ENCODE measurements around the gene NSDHL. TPM values are rescaled to one million over a fixed set of nuclear protein-coding genes. Genes with fewer than 3 reads are reported as not detected.

Gene NSDHL
- total RNA-seq, 4 donors from 2014 or later = 1.4 to 21.0 (median 13.5) TPM

GRCh38 chrX:152873361-152873760 is 42.5 kb downstream of the NSDHL start:
- H3K9me3 ChIP-seq = no peaks in the 10 kb centered on the region
- H3K4me3 ChIP-seq = no peak overlapping the region
- in situ Hi-C loops (cut with MboI; ENCODE audit: low pct_ligation_motif_present in 1 of 4, low pct_unique_long_range_greater_than_20kb in 1 of 4, low sequenced_read_pairs in 3 of 4) = no loop called here
- intact Hi-C loops (cut with DNase I; ENCODE audit: low total_unique reads) = no loop called here
- no peaks in the 10 kb centered on the region for H3K36me3 ChIP-seq
- TF ChIP-seq EP300 (IDR thresholded peaks at IDR 0.05; ENCODE audit: low read depth) = no peak
- TF ChIP-seq POLR2AphosphoS5 (IDR thresholded peaks at IDR 0.05) = no peak
- no peaks in the 10 kb centered on the region for H3K4me1 ChIP-seq
- WGBS, 2 donors (ENCODE audit: low coverage in 1 of 2) = 72% methylated on average over 2 of the region's 2 CpGs; no CpG with 5 or more reads in 1 of the 2 donors
- no peak for DNase-seq
- no peak overlapping the region for H3K27ac ChIP-seq
- H3K27me3 ChIP-seq = no peaks in the 10 kb centered on the region

DNA sequence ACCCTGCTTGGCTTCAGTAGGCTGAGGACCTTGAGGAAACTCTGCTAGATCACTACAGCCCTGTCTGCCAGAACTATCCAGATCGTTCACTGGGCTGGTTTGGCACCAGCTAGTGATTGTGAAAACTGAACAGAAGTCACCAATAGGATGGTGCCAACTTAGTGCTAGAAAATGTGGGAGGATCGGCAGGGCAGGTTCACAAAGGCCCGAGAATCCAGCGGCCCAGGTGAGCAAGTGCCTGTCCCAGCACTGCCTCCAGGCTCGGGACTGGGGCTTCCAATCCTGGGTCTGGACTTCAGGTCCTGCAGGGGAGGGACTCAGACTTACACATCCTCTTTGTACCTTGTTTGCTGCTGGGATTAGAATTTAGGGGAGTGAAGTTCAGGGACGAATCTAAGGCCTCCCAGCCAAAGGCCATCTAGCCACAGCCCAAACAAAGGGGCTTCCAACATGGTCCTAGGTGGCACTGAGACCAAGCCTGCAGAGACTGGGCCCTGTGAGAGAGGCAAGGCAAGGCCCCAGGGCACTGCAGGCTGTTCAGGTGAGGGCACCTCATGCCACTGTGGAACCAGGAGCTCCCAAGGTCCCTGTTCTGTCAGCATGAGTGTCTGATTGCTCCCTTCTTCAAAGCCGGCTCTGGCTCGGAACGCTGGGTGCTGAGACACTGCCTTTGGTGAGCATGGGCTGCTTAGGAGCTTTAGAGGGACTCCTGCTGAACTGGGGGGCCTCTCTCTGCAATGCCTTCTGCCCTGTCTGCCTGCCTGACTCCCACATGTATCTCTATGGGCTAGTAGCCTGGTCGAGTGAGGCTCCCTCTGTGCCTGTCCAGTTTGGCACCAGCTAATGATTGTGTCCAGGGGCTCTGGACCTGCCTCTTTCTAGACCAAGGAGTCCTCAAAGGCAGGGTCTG is 46.3 kb downstream of the NSDHL start:
- WGBS, 2 donors (ENCODE audit: low coverage in 1 of 2) = 76% methylated on average over 9 of the region's 10 CpGs; no CpG with 5 or more reads in 1 of the 2 donors
- H3K27me3 ChIP-seq = no peaks in the 10 kb centered on the region
- H3K9me3 ChIP-seq = no peaks in the 10 kb centered on the region
- intact Hi-C loops (cut with DNase I; ENCODE audit: low total_unique reads) (loop anchor here (5.0 kb wide), 1 partner anchor 1020 kb away; no protein-coding TSS in a partner anchor), in situ Hi-C loops (cut with MboI; ENCODE audit: low pct_ligation_motif_present in 1 of 4, low pct_unique_long_range_greater_than_20kb in 1 of 4, low sequenced_read_pairs in 3 of 4) (no loop called here)
- DNase-seq = no peak
- H3K4me3 ChIP-seq = no peak overlapping the region
- TF ChIP-seq POLR2A (IDR thresholded peaks at IDR 0.05) (no peak), EP300 (IDR thresholded peaks at IDR 0.05; ENCODE audit: low read depth) (no peak), POLR2AphosphoS5 (IDR thresholded peaks at IDR 0.05) (no peak), CTCF (IDR thresholded peaks at IDR 0.05) (no peak)
- no peaks in the 10 kb centered on the region for H3K4me1 ChIP-seq
- H3K27ac ChIP-seq = no peak overlapping the region
- no peaks in the 10 kb centered on the region for H3K36me3 ChIP-seq

DNA sequence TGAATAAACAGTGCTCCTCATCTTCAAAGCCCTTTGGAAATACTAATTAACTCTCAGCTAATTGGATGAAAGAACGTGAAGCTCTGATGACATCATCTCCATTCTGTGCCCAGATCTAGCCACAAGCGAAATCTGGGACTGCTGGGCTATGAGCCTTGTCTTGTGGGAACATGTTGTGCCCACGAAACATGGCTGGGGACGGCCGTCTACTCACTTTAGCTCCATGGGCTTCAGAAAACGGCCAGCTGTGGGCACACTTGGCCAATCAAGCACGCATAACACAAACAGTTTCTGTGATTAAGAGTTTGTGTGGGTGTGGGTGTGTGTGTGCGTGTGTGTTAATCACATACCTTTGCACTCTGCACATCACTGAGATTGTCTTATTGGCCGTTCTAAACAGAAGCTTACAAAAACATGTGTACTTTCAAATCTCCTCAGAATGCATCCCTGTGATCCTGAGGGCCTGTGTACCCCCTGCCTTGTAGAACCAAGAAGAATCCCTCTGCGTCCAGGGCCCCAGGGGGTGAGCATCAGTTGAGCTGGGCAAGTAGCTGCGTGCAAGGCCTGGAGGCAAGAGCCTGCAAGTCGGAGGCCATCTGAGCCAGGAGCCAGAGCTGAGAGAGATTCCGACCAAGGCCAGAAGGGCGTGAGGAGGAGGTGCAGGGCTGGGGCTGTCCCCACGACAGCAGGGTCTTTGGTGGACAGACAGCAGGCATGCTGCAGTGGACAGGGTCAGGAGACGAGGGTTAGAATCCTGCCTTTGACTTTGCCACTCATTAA is 48.3 kb downstream of the NSDHL start:
- no peaks in the 10 kb centered on the region for H3K4me1 ChIP-seq
- TF ChIP-seq POLR2AphosphoS5 (IDR thresholded peaks at IDR 0.05) (no peak), EP300 (IDR thresholded peaks at IDR 0.05; ENCODE audit: low read depth) (no peak), POLR2A (IDR thresholded peaks at IDR 0.05) (no peak), CTCF (IDR thresholded peaks at IDR 0.05) (no peak)
- in situ Hi-C loops (cut with MboI; ENCODE audit: low pct_ligation_motif_present in 1 of 4, low pct_unique_long_range_greater_than_20kb in 1 of 4, low sequenced_read_pairs in 3 of 4) = no loop called here
- H3K9me3 ChIP-seq = no peaks in the 10 kb centered on the region
- H3K36me3 ChIP-seq = no peaks in the 10 kb centered on the region
- H3K27me3 ChIP-seq = no peaks in the 10 kb centered on the region
- intact Hi-C loops (cut with DNase I; ENCODE audit: low total_unique reads) = loop anchor here (5.0 kb wide), 1 partner anchor 1018 kb away; no protein-coding TSS in a partner anchor
- DNase-seq = no peak
- 75% methylated on average over 16 of the region's 16 CpGs; no CpG with 5 or more reads in 1 of the 2 donors for WGBS, 2 donors (ENCODE audit: low coverage in 1 of 2)
- H3K27ac ChIP-seq = no peak overlapping the region
- H3K4me3 ChIP-seq = no peak overlapping the region

DNA sequence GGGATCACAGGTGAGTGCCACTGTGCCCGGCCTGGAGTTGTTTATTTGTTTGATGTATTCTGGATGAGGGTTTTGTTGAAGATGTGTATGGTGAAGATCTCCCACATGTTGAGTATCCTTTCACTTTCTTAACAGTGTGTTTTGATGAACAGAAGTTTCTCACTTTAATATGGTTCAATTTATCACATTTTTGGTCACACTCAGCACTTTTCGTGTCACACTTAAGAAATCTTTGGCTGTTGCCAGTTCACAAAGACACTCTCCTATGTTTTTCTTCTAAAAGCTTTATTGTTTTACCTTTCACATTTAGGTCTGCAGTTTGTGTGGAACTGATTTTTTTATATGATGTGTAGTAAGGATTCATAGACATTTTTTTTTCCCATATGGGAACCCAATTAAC is 50.4 kb downstream of the NSDHL start:
- no peak overlapping the region for H3K4me3 ChIP-seq
- intact Hi-C loops (cut with DNase I; ENCODE audit: low total_unique reads) (loop anchor here (5.0 kb wide), 1 partner anchor 1019 kb away; no protein-coding TSS in a partner anchor), in situ Hi-C loops (cut with MboI; ENCODE audit: low pct_ligation_motif_present in 1 of 4, low pct_unique_long_range_greater_than_20kb in 1 of 4, low sequenced_read_pairs in 3 of 4) (no loop called here)
- no peak for DNase-seq
- no peaks in the 10 kb centered on the region for H3K9me3 ChIP-seq
- no peaks in the 10 kb centered on the region for H3K36me3 ChIP-seq
- H3K27me3 ChIP-seq = no peaks in the 10 kb centered on the region
- H3K27ac ChIP-seq = no peak overlapping the region
- no peaks in the 10 kb centered on the region for H3K4me1 ChIP-seq
- TF ChIP-seq EP300 (IDR thresholded peaks at IDR 0.05; ENCODE audit: low read depth) = no peak
- TF ChIP-seq POLR2AphosphoS5 (IDR thresholded peaks at IDR 0.05) = no peak
- no peak for TF ChIP-seq CTCF (IDR thresholded peaks at IDR 0.05)
- TF ChIP-seq POLR2A (IDR thresholded peaks at IDR 0.05) = no peak
- 80 to 93% methylated on average over 1 to 2 of the region's 2 CpGs for WGBS, 2 donors (ENCODE audit: low coverage in 1 of 2)

Measured in transverse colon (tissue), 4 donors.